HL-60 (cell line): ENCODE measurements around the gene ABCA9.

Experiments used
- DNase-seq, 2 experiments: peaks; one replicate each; pipeline ENCODE4 v3.0.0-alpha.2; 2010 to 2020; ENCODE audit warnings: low read depth in 1 of 2, low spot score in 1 of 2
- H3K27ac ChIP-seq: fragments of 250-450 bp; sonication (Bioruptor Pico); replicated peaks from 2 replicates; pipeline ENCODE4 v1.5.1; 2020; ENCODE audit warnings: mild to moderate bottlenecking, moderate library complexity
- H3K27me3 ChIP-seq: fragments of 250-450 bp; sonication (Bioruptor Pico); 2 replicates; pipeline ENCODE4 v1.5.1; 2021; ENCODE audit warnings: mild to moderate bottlenecking, moderate library complexity; ENCODE audit not compliant: insufficient read depth, poor library complexity, severe bottlenecking
- H3K4me3 ChIP-seq: replicated peaks from 2 replicates; pipeline ENCODE4 v1.5.1; 2011; ENCODE audit warnings: mild to moderate bottlenecking, control low read depth, low read length; ENCODE audit not compliant: insufficient read depth
- CTCF ChIP-seq: IDR thresholded peaks from one replicate; pipeline ENCODE4 v1.5.1; 2011; ENCODE audit warnings: low read length, control low read depth, inconsistent platforms; ENCODE audit not compliant: insufficient read depth
- GABPA ChIP-seq: IDR thresholded peaks from 2 replicates; pipeline ENCODE4 v1.6.1; 2012; ENCODE audit warnings: low read depth
- POLR2AphosphoS5 ChIP-seq: IDR thresholded peaks from 2 replicates; pipeline ENCODE4 v1.6.1; 2012; ENCODE audit warnings: low read depth
- SPI1 ChIP-seq: IDR thresholded peaks from 2 replicates; pipeline ENCODE4 v1.6.1; 2012; ENCODE audit warnings: low read depth, mild to moderate bottlenecking, borderline replicate concordance
- TF ChIP-seq, protein P1 (sequence below): IDR thresholded peaks from 2 replicates; pipeline ENCODE4 v1.6.1; 2012; ENCODE audit warnings: low read depth; ENCODE audit not compliant: insufficient replicate concordance

ABCA9 gene

GRCh38 chr17:68942389-68942788 is 118.3 kb downstream of the ABCA9 start:
- Histone ChIP-seq H3K4me3 (no peak overlapping the region), H3K27ac (no peak overlapping the region), H3K27me3 (no peaks in the 10 kb centered on the region)
- no peak for TF ChIP-seq GABPA
- no peak for TF ChIP-seq SPI1
- DNase-seq: no peak

DNA sequence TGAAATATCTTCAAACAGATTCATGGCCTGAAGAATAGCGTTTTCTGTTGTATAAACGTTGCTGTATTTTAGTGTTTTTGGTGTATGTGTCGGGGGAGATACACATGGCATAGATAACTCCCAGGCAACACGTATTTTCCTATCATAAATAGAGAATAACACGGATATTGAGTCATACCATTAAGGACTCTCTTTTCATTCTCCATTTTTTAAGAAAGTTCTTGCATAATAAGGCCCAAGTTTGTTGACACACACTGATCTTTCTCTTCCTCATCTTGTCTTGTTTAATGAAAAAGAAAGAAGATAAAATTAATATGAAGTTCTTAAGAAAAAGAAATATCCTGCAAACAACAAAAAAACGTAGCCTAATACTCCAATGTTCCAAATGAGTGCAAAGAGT is 119.0 kb downstream of the ABCA9 start:
- TF ChIP-seq CTCF (no peak), POLR2AphosphoS5 (no peak), GABPA (no peak), SPI1 (no peak)
- TF ChIP-seq, protein P1, sequence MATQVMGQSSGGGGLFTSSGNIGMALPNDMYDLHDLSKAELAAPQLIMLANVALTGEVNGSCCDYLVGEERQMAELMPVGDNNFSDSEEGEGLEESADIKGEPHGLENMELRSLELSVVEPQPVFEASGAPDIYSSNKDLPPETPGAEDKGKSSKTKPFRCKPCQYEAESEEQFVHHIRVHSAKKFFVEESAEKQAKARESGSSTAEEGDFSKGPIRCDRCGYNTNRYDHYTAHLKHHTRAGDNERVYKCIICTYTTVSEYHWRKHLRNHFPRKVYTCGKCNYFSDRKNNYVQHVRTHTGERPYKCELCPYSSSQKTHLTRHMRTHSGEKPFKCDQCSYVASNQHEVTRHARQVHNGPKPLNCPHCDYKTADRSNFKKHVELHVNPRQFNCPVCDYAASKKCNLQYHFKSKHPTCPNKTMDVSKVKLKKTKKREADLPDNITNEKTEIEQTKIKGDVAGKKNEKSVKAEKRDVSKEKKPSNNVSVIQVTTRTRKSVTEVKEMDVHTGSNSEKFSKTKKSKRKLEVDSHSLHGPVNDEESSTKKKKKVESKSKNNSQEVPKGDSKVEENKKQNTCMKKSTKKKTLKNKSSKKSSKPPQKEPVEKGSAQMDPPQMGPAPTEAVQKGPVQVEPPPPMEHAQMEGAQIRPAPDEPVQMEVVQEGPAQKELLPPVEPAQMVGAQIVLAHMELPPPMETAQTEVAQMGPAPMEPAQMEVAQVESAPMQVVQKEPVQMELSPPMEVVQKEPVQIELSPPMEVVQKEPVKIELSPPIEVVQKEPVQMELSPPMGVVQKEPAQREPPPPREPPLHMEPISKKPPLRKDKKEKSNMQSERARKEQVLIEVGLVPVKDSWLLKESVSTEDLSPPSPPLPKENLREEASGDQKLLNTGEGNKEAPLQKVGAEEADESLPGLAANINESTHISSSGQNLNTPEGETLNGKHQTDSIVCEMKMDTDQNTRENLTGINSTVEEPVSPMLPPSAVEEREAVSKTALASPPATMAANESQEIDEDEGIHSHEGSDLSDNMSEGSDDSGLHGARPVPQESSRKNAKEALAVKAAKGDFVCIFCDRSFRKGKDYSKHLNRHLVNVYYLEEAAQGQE: no peak
- DNase-seq: peak in 1 of 2 experiments; percentile 22
- no peaks in the 10 kb centered on the region for H3K27me3 ChIP-seq
- H3K27ac ChIP-seq: no peak overlapping the region
- no peak overlapping the region for H3K4me3 ChIP-seq

- Histone ChIP-seq H3K27ac (no peak overlapping the region), H3K27me3 (no peaks in the 10 kb centered on the region), H3K4me3 (no peak overlapping the region)
- DNase-seq: no peak
- TF ChIP-seq SPI1 (no peak), CTCF (no peak), GABPA (no peak), POLR2AphosphoS5 (no peak)
- TF ChIP-seq, protein P1: no peak
Observed at GRCh38 chr17:68939195-68939594, 121.5 kb downstream of the ABCA9 start.

- TF ChIP-seq SPI1: no peak
- no peak for TF ChIP-seq GABPA
- TF ChIP-seq CTCF: no peak
- TF ChIP-seq POLR2AphosphoS5: no peak
- TF ChIP-seq, protein P1: no peak
- no peak for DNase-seq
- Histone ChIP-seq H3K4me3 (no peak overlapping the region), H3K27me3 (no peaks in the 10 kb centered on the region), H3K27ac (no peak overlapping the region)
Observed at GRCh38 chr17:68937890-68938514, 122.7 kb downstream of the ABCA9 start.
